ENCODE results near the gene SAMD4A.

DNA sequence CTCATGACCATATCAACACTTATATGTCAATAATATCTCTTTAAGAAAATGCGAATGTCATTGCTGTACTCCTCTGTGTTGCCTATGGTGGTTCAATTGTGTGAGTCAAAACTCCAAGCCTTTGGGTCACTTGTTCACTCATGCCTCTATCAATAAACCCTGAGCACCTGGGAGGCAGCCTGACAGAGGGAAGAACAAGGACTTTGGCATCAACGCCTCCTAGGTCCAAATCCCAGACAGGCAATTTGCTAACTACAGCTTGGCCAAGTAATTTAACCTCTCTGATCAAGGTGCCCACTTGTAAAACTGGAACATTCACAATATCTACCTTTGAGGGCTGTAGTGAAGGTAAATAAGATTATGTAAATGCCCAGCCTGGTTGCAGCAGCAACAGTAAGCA lies 137.8 kb downstream of the SAMD4A start:
- TF ChIP-seq, protein P1, sequence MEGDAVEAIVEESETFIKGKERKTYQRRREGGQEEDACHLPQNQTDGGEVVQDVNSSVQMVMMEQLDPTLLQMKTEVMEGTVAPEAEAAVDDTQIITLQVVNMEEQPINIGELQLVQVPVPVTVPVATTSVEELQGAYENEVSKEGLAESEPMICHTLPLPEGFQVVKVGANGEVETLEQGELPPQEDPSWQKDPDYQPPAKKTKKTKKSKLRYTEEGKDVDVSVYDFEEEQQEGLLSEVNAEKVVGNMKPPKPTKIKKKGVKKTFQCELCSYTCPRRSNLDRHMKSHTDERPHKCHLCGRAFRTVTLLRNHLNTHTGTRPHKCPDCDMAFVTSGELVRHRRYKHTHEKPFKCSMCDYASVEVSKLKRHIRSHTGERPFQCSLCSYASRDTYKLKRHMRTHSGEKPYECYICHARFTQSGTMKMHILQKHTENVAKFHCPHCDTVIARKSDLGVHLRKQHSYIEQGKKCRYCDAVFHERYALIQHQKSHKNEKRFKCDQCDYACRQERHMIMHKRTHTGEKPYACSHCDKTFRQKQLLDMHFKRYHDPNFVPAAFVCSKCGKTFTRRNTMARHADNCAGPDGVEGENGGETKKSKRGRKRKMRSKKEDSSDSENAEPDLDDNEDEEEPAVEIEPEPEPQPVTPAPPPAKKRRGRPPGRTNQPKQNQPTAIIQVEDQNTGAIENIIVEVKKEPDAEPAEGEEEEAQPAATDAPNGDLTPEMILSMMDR (IDR thresholded peaks at IDR 0.05; ENCODE audit: insufficient read depth, low read length, poor library complexity, severe bottlenecking): no peak
- no peak for TF ChIP-seq EZH2phosphoT487 (conservative IDR thresholded peaks at IDR 0.05; ENCODE audit: low read length)

Measured in SU-DHL-6 (cell line).